ENCODE data around the gene SAMD13. TPM values are rescaled to one million over a fixed set of nuclear protein-coding genes. Genes with fewer than 3 reads are reported as not detected.
A peak's percentile ranks its signal among the peaks of the same experiment; 100 is the strongest.

SAMD13 gene
- total RNA-seq, 1 donor from 2014 or later: 1.9 TPM

DNA sequence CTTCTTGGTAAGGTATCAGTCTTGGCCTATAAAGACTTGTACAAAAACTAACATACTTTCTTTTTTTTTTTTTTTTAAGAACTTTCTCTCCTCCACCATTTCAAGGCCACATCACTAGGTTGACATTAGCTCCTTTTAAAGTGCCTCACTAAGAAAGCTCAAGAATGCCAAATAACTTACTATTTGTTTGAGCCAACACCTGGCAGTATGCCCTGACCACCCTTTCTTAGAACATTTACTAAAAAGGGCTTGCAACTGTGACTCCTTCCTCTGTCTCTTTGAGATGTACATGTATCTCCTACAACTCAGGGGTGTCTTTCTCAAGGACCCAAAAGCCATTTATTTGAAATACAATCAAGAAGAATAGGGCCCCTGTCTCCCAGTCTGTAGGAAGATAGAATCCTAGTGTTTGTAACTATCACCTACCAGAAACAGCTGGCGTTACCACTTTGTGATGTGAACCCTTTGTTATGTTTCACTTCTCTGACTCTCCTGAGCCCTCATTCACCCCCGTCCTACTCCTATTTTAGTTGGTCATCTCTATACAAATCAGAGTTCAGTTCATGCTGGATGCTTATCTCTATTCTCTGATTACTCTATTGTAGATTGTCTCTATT is 12.2 kb upstream of the SAMD13 start:
- TF ChIP-seq, protein P1, sequence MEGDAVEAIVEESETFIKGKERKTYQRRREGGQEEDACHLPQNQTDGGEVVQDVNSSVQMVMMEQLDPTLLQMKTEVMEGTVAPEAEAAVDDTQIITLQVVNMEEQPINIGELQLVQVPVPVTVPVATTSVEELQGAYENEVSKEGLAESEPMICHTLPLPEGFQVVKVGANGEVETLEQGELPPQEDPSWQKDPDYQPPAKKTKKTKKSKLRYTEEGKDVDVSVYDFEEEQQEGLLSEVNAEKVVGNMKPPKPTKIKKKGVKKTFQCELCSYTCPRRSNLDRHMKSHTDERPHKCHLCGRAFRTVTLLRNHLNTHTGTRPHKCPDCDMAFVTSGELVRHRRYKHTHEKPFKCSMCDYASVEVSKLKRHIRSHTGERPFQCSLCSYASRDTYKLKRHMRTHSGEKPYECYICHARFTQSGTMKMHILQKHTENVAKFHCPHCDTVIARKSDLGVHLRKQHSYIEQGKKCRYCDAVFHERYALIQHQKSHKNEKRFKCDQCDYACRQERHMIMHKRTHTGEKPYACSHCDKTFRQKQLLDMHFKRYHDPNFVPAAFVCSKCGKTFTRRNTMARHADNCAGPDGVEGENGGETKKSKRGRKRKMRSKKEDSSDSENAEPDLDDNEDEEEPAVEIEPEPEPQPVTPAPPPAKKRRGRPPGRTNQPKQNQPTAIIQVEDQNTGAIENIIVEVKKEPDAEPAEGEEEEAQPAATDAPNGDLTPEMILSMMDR (IDR thresholded peaks at IDR 0.05; ENCODE audit: insufficient read depth, low read length, poor library complexity, severe bottlenecking): no peak
- no peaks in the 10 kb centered on the region for H3K36me3 ChIP-seq (ENCODE audit: control insufficient read depth, insufficient read depth, low read length)
- no peak for DNase-seq (ENCODE audit: low read depth)
- H3K27me3 ChIP-seq (ENCODE audit: control insufficient read depth, insufficient read depth, low read length): no peaks in the 10 kb centered on the region
- H3K4me3 ChIP-seq (ENCODE audit: low read depth, low read length): no peak overlapping the region

DNA sequence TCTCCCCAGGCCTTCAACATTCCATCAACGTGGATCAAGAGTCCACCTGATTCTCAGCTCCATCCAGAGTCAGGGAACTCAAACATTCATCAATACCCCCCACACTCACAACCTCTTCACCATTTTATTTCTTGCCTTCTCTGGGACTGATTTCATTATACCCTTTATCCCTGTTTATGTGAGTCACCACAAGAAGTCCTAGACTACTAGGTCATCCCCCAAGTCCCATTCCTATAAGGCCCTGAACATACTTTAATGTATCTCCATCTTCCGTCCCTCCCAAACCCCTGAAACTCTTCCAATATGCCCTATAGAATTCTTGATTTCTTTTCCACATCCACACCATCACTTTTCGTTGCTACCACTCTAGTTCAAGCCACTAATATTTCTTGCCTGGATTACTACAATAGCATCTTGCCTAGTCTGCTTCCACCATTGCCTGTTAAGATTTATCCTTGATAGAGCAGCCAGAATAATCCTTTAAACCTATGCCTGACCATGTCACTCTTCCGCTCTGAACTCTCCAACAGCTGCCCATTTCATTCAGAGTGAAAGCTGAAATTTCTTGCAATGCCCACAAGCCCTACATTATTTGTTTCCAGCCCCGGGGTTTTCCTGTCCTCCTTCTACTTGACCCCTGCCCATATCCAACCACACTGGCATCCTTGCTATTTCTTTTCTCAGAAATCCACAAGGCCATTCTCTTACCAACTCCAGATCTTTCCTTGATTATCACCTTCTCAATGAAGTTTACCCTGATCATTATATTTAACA is 9.4 kb upstream of the SAMD13 start:
- no peaks in the 10 kb centered on the region for H3K36me3 ChIP-seq (ENCODE audit: control insufficient read depth, insufficient read depth, low read length)
- TF ChIP-seq, protein P1 (IDR thresholded peaks at IDR 0.05; ENCODE audit: insufficient read depth, low read length, poor library complexity, severe bottlenecking): no peak
- no peak for DNase-seq (ENCODE audit: low read depth)
- H3K27me3 ChIP-seq (ENCODE audit: control insufficient read depth, insufficient read depth, low read length): no peaks in the 10 kb centered on the region
- no peak overlapping the region for H3K4me3 ChIP-seq (ENCODE audit: low read depth, low read length)

DNA sequence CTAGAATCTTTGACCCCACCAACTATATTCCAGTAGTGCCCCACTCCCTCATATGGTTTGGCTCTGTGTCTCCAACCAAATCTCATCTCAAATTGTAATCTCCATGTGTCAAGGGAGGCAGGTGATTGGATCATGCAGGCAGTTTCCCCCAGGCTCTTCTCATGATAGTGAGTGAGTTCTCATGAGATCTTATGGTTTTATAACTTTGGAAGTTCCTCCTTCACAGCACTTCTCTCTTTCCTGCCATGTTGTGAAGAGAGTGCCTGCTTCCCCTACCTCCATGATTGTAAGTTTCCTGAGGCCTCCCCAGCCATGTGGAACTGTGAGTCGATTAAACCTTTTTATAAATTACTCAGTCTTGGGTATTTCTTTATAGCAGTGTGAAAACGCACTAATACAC is 7.7 kb upstream of the SAMD13 start:
- TF ChIP-seq, protein P1 (IDR thresholded peaks at IDR 0.05; ENCODE audit: insufficient read depth, low read length, poor library complexity, severe bottlenecking): no peak
- H3K4me3 ChIP-seq (ENCODE audit: low read depth, low read length): no peak overlapping the region
- no peaks in the 10 kb centered on the region for H3K27me3 ChIP-seq (ENCODE audit: control insufficient read depth, insufficient read depth, low read length)
- H3K36me3 ChIP-seq (ENCODE audit: control insufficient read depth, insufficient read depth, low read length): no peaks in the 10 kb centered on the region
- no peak for DNase-seq (ENCODE audit: low read depth)

DNA sequence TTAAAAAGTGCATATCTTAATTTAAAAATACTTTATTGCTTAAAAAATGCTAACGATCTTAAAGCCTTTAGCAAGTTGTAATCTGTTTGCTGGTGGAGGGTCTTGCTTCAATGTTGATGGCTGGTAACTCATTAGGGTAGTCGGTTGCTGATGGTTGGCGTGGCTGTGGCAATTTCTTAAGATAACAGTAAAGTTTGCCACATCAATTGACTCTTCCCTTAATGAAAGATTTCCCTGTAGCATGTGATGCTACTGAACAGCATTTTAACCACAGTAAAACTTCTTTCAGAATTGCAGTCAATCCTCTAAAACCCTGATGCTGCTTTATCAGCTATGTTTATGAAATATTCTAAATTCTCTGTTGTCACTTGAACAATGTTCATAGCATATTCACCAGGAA is 6.8 kb upstream of the SAMD13 start:
- TF ChIP-seq, protein P1 (IDR thresholded peaks at IDR 0.05; ENCODE audit: insufficient read depth, low read length, poor library complexity, severe bottlenecking): no peak
- Histone ChIP-seq H3K27me3 (ENCODE audit: control insufficient read depth, insufficient read depth, low read length) (no peaks in the 10 kb centered on the region), H3K4me3 (ENCODE audit: low read depth, low read length) (no peak overlapping the region), H3K36me3 (ENCODE audit: control insufficient read depth, insufficient read depth, low read length) (no peaks in the 10 kb centered on the region)
- no peak for DNase-seq (ENCODE audit: low read depth)

DNA sequence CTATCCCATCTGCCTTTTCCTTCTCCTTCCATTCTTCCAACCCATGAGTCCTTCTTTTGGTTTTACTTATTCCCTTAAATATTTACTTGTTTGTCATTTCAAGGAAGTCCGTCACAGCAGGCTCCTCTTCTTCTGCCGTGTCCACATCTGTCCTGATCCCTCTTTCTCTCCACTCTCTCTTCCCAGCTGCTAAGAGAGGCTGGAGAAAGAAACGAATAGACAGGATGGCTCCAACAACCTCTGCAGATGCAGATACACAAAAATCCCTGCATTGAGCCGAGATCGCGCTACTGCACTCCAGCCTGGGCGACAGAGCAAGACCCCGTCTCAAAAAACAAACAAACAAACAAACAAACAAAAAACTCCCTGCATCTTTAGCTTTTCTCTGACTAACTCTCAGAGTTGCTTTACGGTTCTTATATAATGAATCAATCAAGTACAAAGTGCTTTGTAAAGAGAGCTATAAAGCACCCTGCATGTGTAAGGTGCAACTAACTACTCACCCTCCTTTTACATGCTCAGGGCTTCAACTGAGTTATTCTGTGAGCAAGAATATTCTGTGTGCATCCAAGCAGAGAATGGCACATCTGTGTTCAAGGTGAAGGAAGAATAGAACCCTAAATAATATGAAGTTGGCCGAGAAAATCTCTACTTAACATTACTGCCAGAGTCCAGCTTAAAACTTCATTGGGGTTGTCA is 3.8 kb upstream of the SAMD13 start:
- no peak for DNase-seq (ENCODE audit: low read depth)
- Histone ChIP-seq H3K27me3 (ENCODE audit: control insufficient read depth, insufficient read depth, low read length) (no peaks in the 10 kb centered on the region), H3K4me3 (ENCODE audit: low read depth, low read length) (peak overlapping the region; percentile 68), H3K36me3 (ENCODE audit: control insufficient read depth, insufficient read depth, low read length) (no peaks in the 10 kb centered on the region)
- TF ChIP-seq, protein P1 (IDR thresholded peaks at IDR 0.05; ENCODE audit: insufficient read depth, low read length, poor library complexity, severe bottlenecking): no peak
